Esophagus (tissue), 2 donors: ENCODE measurements around the gene RBP2. TPM values are rescaled to one million over a fixed set of nuclear protein-coding genes. Genes with fewer than 3 reads are reported as not detected.

ENCODE experiments used
- H3K27ac ChIP-seq, 2 donors: one replicate each; pipeline ENCODE4 v1.5.1; 2013; ENCODE audit warnings: low read depth in 2 of 2, mild to moderate bottlenecking in 2 of 2, inconsistent platforms in 1 of 2, low read length in 1 of 2, moderate library complexity in 1 of 2
- H3K27me3 ChIP-seq, 2 donors: one replicate each; pipeline ENCODE4 v1.6.1; 2013; ENCODE audit warnings: low read length in 2 of 2, control low read depth in 1 of 2, mild to moderate bottlenecking in 1 of 2; ENCODE audit not compliant: insufficient read depth in 2 of 2, control insufficient read depth in 1 of 2
- H3K36me3 ChIP-seq, 2 donors: one replicate each; pipeline ENCODE4 v1.6.1; 2013; ENCODE audit warnings: low read length in 1 of 2; ENCODE audit not compliant: control insufficient read depth in 2 of 2, insufficient read depth in 2 of 2
- H3K4me1 ChIP-seq, 2 donors: one replicate each; pipeline ENCODE4 v1.6.1; 2013; ENCODE audit warnings: low read length in 1 of 2; ENCODE audit not compliant: control insufficient read depth in 2 of 2, insufficient read depth in 2 of 2
- H3K4me3 ChIP-seq, 2 donors: one replicate each; pipeline ENCODE4 v1.5.1; 2013; ENCODE audit warnings: low read length in 2 of 2, mild to moderate bottlenecking in 2 of 2, low read depth in 1 of 2, moderate library complexity in 1 of 2
- H3K9me3 ChIP-seq, 2 donors: one replicate each; pipeline ENCODE4 v1.6.1; 2013; ENCODE audit warnings: mild to moderate bottlenecking in 2 of 2, low read depth in 1 of 2, low read length in 1 of 2, moderate library complexity in 1 of 2; ENCODE audit not compliant: control insufficient read depth in 2 of 2, insufficient read depth in 1 of 2
- WGBS, 2 donors: extraction: QIAGEN DNeasy Blood & Tissue Kit; methylation state at CpG; one replicate each; pipeline ENCODE4 v1.1.7; 2013; 5-methylcytosine and 5-hydroxymethylcytosine counted together
- polyA plus RNA-seq, 2 donors: library from polyadenylated mRNA; stranded (reverse); fragments of 200-250 nt; gene quantifications; one replicate each; pipeline ENCODE4 v1.2.3, GENCODE V29; 2013
- donor health status: healthy with polysubstance abuse.
- donor health status: Bipolar disorder and iron deficiency.

Gene RBP2
- polyA plus RNA-seq, 2 donors: 0.13 to 0.43 TPM

- H3K27ac ChIP-seq: no peak overlapping the region
- H3K27me3 ChIP-seq: no peaks in the 10 kb centered on the region
- H3K4me1 ChIP-seq: peaks cover 0 to 3% of the 10 kb centered on the region in 2 donors
- 86 to 89% methylated on average over 5 of the region's 5 CpGs for WGBS, 2 donors
- no peak overlapping the region for H3K4me3 ChIP-seq
- H3K9me3 ChIP-seq: no peaks in the 10 kb centered on the region
- H3K36me3 ChIP-seq: no peaks in the 10 kb centered on the region
Observed at GRCh38 chr3:139466360-139466759, 10.0 kb downstream of the RBP2 start.

GRCh38 chr3:139465636-139466035, 10.7 kb downstream of the RBP2 start:
- Histone ChIP-seq H3K27ac (no peak overlapping the region), H3K9me3 (no peaks in the 10 kb centered on the region), H3K4me3 (no peak overlapping the region), H3K4me1 (peaks cover 0 to 3% of the 10 kb centered on the region in 2 donors), H3K36me3 (no peaks in the 10 kb centered on the region), H3K27me3 (no peaks in the 10 kb centered on the region)
- 92 to 95% methylated on average over 7 of the region's 7 CpGs for whole genome bisulfite sequencing, 2 donors

- no peaks in the 10 kb centered on the region for H3K9me3 ChIP-seq
- no peaks in the 10 kb centered on the region for H3K27me3 ChIP-seq
- H3K4me3 ChIP-seq: no peak overlapping the region
- H3K27ac ChIP-seq: no peak overlapping the region
- no peaks in the 10 kb centered on the region for H3K36me3 ChIP-seq
- 76 to 81% methylated on average over 3 of the region's 3 CpGs for WGBS, 2 donors
- H3K4me1 ChIP-seq: peaks cover 0 to 5% of the 10 kb centered on the region in 2 donors
Observed at GRCh38 chr3:139463466-139463865, 12.8 kb downstream of the RBP2 start.

GRCh38 chr3:139460529-139460928, 15.8 kb downstream of the RBP2 start:
- Histone ChIP-seq H3K36me3 (no peaks in the 10 kb centered on the region), H3K9me3 (no peaks in the 10 kb centered on the region)
- WGBS, 2 donors: 68 to 79% methylated on average over 2 of the region's 2 CpGs

GRCh38 chr3:139460076-139460475, 16.2 kb downstream of the RBP2 start:
- Histone ChIP-seq H3K36me3 (no peaks in the 10 kb centered on the region), H3K27me3 (no peaks in the 10 kb centered on the region), H3K4me1 (peaks cover 0 to 5% of the 10 kb centered on the region in 2 donors), H3K27ac (peak overlapping the region in 1 of 2 donors; percentile 26), H3K9me3 (no peaks in the 10 kb centered on the region), H3K4me3 (no peak overlapping the region)

More at GRCh38 chr3:139460529-139460928, 15.8 kb downstream of the RBP2 start:
- Histone ChIP-seq H3K27ac (no peak overlapping the region), H3K4me1 (peaks cover 0 to 5% of the 10 kb centered on the region in 2 donors), H3K27me3 (no peaks in the 10 kb centered on the region), H3K4me3 (no peak overlapping the region)

- H3K36me3 ChIP-seq: no peaks in the 10 kb centered on the region
- 85 to 87% methylated on average over 7 of the region's 7 CpGs for WGBS, 2 donors
- H3K27ac ChIP-seq: no peak overlapping the region
- peaks cover 0 to 5% of the 10 kb centered on the region in 2 donors for H3K4me1 ChIP-seq
- no peak overlapping the region for H3K4me3 ChIP-seq
- H3K9me3 ChIP-seq: no peaks in the 10 kb centered on the region
- no peaks in the 10 kb centered on the region for H3K27me3 ChIP-seq
Observed at GRCh38 chr3:139458348-139458747, 18.0 kb downstream of the RBP2 start.

GRCh38 chr3:139457066-139457465, 19.2 kb downstream of the RBP2 start:
- Histone ChIP-seq H3K4me1 (peaks cover 0 to 5% of the 10 kb centered on the region in 2 donors), H3K9me3 (no peaks in the 10 kb centered on the region), H3K4me3 (no peak overlapping the region), H3K27me3 (no peaks in the 10 kb centered on the region), H3K27ac (no peak overlapping the region), H3K36me3 (no peaks in the 10 kb centered on the region)
- WGBS, 2 donors: 53 to 74% methylated on average over 3 of the region's 3 CpGs

GRCh38 chr3:139456386-139456785, 19.9 kb downstream of the RBP2 start:
- Histone ChIP-seq H3K4me1 (peaks cover 0 to 2% of the 10 kb centered on the region in 2 donors), H3K9me3 (no peaks in the 10 kb centered on the region), H3K27me3 (no peaks in the 10 kb centered on the region), H3K4me3 (no peak overlapping the region), H3K27ac (no peak overlapping the region), H3K36me3 (no peaks in the 10 kb centered on the region)
- 41 to 57% methylated on average over 4 of the region's 4 CpGs for WGBS, 2 donors

GRCh38 chr3:139455855-139456254, 20.5 kb downstream of the RBP2 start:
- WGBS, 2 donors: 69 to 79% methylated on average over 3 of the region's 3 CpGs
- Histone ChIP-seq H3K9me3 (no peaks in the 10 kb centered on the region), H3K36me3 (no peaks in the 10 kb centered on the region), H3K4me3 (no peak overlapping the region), H3K27me3 (no peaks in the 10 kb centered on the region), H3K27ac (no peak overlapping the region), H3K4me1 (peaks cover 0 to 2% of the 10 kb centered on the region in 2 donors)

- no peak overlapping the region for H3K27ac ChIP-seq
- H3K9me3 ChIP-seq: no peaks in the 10 kb centered on the region
- WGBS, 2 donors: 89 to 90% methylated on average over 1 of the region's 1 CpG
- H3K27me3 ChIP-seq: no peaks in the 10 kb centered on the region
- peaks cover 0 to 2% of the 10 kb centered on the region in 2 donors for H3K4me1 ChIP-seq
- H3K36me3 ChIP-seq: no peaks in the 10 kb centered on the region
- no peak overlapping the region for H3K4me3 ChIP-seq
Observed at GRCh38 chr3:139455206-139455605, 21.1 kb downstream of the RBP2 start.
